SH-SY5Y (cell line): Measurements from ENCODE around the gene FBXL17.

ENCODE experiments used
- GATA2 ChIP-seq: IDR thresholded peaks from 2 replicates; pipeline ENCODE4 v1.6.1; 2011; ENCODE audit warnings: mild to moderate bottlenecking, low read depth, low read length
- GATA3 ChIP-seq: IDR thresholded peaks from 2 replicates; pipeline ENCODE4 v1.6.1; 2011; ENCODE audit warnings: low read depth, mild to moderate bottlenecking, low read length, moderate library complexity

Gene FBXL17

GRCh38 chr5:108297042-108297601, 84.8 kb downstream of the FBXL17 start:
- no peak for TF ChIP-seq GATA2
- no peak for TF ChIP-seq GATA3

- no peak for TF ChIP-seq GATA3
- no peak for TF ChIP-seq GATA2
These were observed 86.1 kb downstream of the FBXL17 start for GRCh38 chr5:108295578-108296368.

GRCh38 chr5:108280960-108281569, 100.8 kb downstream of the FBXL17 start:
- TF ChIP-seq GATA3 (no peak), GATA2 (no peak)

- TF ChIP-seq GATA2: no peak
- no peak for TF ChIP-seq GATA3
These were observed 101.7 kb downstream of the FBXL17 start for GRCh38 chr5:108280248-108280647.

GRCh38 chr5:108278285-108279240, 103.3 kb downstream of the FBXL17 start:
- no peak for TF ChIP-seq GATA2

- TF ChIP-seq GATA3 (no peak), GATA2 (no peak)
These were observed 105.5 kb downstream of the FBXL17 start for GRCh38 chr5:108276187-108277050.

GRCh38 chr5:108271127-108271526, 110.8 kb downstream of the FBXL17 start:
- TF ChIP-seq GATA2: peak; percentile 39; the same call in 1 of the 2 replicates
- peak; percentile 34; the same call in 1 of the 2 replicates for TF ChIP-seq GATA3

- no peak for TF ChIP-seq GATA3
- no peak for TF ChIP-seq GATA2
These were observed 115.7 kb downstream of the FBXL17 start for GRCh38 chr5:108266242-108266641.

DNA sequence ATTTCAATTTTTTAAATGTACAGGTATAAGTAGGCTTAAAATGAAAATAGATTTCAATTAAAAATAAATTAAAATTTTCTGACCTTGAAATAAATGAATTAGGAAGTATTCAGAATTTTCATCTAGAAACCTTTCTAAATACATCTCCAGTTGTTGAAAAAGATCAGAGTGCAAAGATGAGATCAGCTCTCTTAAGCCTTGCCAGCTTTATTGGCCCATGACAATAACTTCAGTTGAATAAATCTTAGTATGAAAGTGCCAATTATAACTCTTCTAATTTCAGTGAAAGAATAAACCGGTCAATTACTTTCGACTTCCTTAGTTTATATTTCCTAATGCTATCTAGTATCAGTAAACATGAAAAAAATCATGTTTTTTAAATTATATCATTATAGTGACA, 117.4 kb downstream of the FBXL17 start:
- TF ChIP-seq GATA2 (no peak), GATA3 (no peak)

- TF ChIP-seq GATA2 (no peak), GATA3 (no peak)
These were observed 118.6 kb downstream of the FBXL17 start for GRCh38 chr5:108263338-108263737.

DNA sequence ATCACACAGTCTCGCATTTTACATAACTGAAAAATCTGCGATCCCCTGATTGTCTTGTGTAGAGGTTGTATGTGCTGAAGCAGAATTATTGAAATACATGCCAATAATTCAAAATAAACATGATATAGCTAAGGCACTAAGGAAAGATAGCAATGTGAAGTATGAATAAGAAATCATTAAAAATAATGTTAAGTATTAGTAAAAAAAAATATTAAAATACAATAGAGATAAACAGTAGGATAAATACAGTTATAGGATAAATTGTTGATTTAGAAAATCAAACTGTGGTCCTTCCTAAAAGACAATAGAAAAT, 121.1 kb downstream of the FBXL17 start:
- no peak for TF ChIP-seq GATA3
- TF ChIP-seq GATA2: no peak

GRCh38 chr5:108260117-108260857, 121.6 kb downstream of the FBXL17 start:
- TF ChIP-seq GATA2: no peak
- TF ChIP-seq GATA3: no peak
